Activated CD4-positive, alpha-beta memory T cell treated with anti-CD3 and anti-CD28 coated beads for 36 hours (primary cell): ENCODE results near the gene RUFY2. TPM values are rescaled to one million over a fixed set of nuclear protein-coding genes. Genes with fewer than 3 reads are reported as not detected.
"Not testable (repeated sequence)": the region's sequence is repeated elsewhere in the genome, so short reads cannot be mapped to it uniquely, and the experiment has no call there.

Experiments
- CTCF ChIA-PET: fragments of 350-600 bp; sonication (Branson Sonifier 250); formaldehyde crosslinking; loops from one replicate; lab custom pipeline; 2021; ENCODE audit warnings: antibody characterized with exemption, inconsistent platforms; lab: Charles Lee
- POLR2A ChIA-PET: fragments of 350-600 bp; sonication (Branson Sonifier 250); formaldehyde crosslinking; loops from one replicate; lab custom pipeline; 2021; ENCODE audit warnings: antibody characterized with exemption; lab: Charles Lee
- DNase-seq: peaks from one replicate; pipeline ENCODE4 v3.0.0-alpha.2; 2020
- H3K27ac Mint-ChIP-seq: one replicate; pipeline ENCODE4 v1.8.0; 2021; ENCODE audit warnings: mixed read lengths
- H3K27me3 Mint-ChIP-seq: one replicate; pipeline ENCODE4 v1.8.0; 2021; ENCODE audit warnings: mixed read lengths
- H3K36me3 Mint-ChIP-seq: one replicate; pipeline ENCODE4 v1.8.0; 2021; ENCODE audit warnings: mixed read lengths
- H3K4me1 Mint-ChIP-seq: one replicate; pipeline ENCODE4 v1.8.0; 2021; ENCODE audit warnings: low read depth, mixed read lengths
- H3K4me3 Mint-ChIP-seq: one replicate; pipeline ENCODE4 v1.8.0; 2021; ENCODE audit warnings: mild to moderate bottlenecking, mixed read lengths
- H3K9me3 Mint-ChIP-seq: one replicate; pipeline ENCODE4 v1.8.0; 2021; ENCODE audit warnings: mixed read lengths
- intact Hi-C: fragments of 100-400 bp; cut with micrococcal nuclease; formaldehyde crosslinking; loops from one replicate; pipeline ENCODE4 v1.15.1; 2023
- total RNA-seq, 2 experiments: library from RNA; stranded (reverse); gene quantifications; one replicate each; pipeline ENCODE4 v1.2.3, GENCODE V29; 2021

RUFY2 gene
- total RNA-seq: 1 to 10 TPM; 6.4 to 8.1 TPM

DNA sequence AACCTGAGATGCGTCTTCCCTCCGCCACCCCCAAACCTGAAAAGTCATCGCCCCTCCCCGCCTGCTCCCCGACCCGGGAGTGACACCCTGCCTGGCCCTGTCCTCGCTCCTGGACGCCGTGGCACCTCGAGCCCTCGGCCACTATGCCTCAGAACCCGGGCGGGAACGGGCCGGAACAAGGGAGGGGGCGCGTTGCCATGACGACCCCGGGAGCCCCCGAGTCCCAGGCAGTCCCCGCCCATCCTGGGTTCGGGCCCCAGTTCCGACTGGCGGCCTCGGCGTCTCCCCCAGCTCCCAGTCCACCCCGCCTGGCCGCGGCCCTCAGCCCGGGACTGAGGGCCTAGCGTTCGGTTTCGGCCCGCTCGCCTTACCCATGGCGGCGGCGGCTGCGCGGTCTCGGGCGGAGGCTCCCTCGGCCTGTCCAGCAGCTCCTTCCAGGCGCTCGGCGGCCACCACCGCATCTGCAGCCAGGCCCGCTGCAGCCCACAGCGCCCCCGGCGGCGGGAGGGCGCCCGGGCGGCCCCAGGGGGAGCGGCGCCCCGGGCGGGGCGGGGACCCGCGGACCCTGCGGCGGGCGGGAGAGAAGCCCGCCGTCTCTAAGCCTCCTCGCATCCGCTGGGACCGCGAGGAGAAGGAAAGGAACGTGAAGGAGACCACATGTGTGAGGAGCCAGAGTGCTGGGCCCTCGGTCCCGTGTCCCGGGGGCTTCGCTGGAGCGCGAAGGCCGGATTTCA is at the start of gene RUFY2:
RUFY2 (minus strand) TSS at position 463 of the 734 bp plus-strand sequence; CDS start at position 375, 88 bp downstream.
- no peaks in the 10 kb centered on the region for H3K36me3 Mint-ChIP-seq
- CTCF ChIA-PET: interaction anchor here (0.6 to 1.3 kb wide), 21 partner anchors 9 to 493 kb away, joined by 3 to 7 read pairs (median 3); partner anchors contain the start of gene PBLD
- no peaks in the 10 kb centered on the region for H3K27me3 Mint-ChIP-seq
- H3K9me3 Mint-ChIP-seq: no peaks in the 10 kb centered on the region
- POLR2A ChIA-PET: interaction anchor here (1.2 kb wide), 1 partner anchor 75 kb away, joined by 5 read pairs; the partner anchor contains the start of genes HNRNPH3 and PBLD
- peaks cover 13% of the 10 kb centered on the region for H3K4me1 Mint-ChIP-seq
- intact Hi-C loops: loop anchor here (5.0 kb wide), 1 partner anchor 75 kb away; the partner anchor contains the start of genes HNRNPH3 and PBLD
- peak within 1 kb of the TSS; percentile 85 for H3K4me3 Mint-ChIP-seq
- peak within 1 kb of the TSS; percentile 74 for H3K27ac Mint-ChIP-seq
- DNase-seq: peak; percentile 82

DNA sequence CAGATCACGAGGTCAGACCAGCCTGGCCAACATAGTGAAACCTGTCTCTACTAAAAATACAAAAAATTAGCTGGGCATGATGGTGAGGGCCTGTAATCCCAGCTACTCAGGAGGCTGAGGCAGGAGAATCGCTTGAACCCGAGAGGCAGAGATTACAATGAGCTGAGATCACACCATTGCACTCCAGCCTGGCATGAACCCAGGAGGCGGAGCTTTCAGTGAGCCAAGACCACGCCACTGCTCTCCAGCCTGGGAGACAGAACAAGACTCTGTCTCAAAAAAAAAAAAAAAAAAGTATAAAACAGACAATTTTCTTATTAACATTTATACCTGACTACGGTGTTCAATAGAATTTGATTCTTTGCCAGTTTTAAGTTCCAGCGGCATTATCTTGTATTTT is 42.6 kb upstream of the RUFY2 start:
- H3K4me1 Mint-ChIP-seq, H3K9me3 Mint-ChIP-seq, DNase-seq, H3K27ac Mint-ChIP-seq, POLR2A ChIA-PET, H3K4me3 Mint-ChIP-seq, H3K27me3 Mint-ChIP-seq, intact Hi-C loops: not testable (repeated sequence)
- CTCF ChIA-PET: interaction anchor here (1.0 kb wide), 1 partner anchor 14 kb away, joined by 4 read pairs; no protein-coding TSS in a partner anchor
- peaks cover 29% of the 10 kb centered on the region for H3K36me3 Mint-ChIP-seq

DNA sequence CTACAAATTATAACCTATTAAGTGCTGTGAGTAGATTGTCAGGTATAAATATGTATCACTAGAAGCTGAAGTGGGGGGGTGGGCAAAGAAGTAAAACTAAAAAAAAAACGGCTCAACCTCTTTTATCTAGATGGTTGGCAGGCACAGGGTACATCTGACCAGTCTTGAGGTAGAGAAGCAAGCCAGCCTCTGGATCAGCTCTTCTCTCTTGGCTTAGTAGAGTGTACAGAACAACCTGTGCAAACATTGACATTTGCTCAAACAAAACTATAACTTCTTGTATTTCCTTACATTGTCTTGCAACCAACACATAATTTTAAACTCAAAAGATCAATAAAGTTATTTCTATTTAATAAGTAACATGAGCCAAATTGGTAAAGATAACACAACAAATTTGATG is 39.1 kb upstream of the RUFY2 start:
- no peaks in the 10 kb centered on the region for H3K9me3 Mint-ChIP-seq
- ChIA-PET CTCF (no interaction called here), POLR2A (interaction anchor here (0.9 kb wide), 1 partner anchor 36 kb away, joined by 3 read pairs; no protein-coding TSS in a partner anchor)
- H3K27me3 Mint-ChIP-seq: no peaks in the 10 kb centered on the region
- H3K27ac Mint-ChIP-seq: no peak overlapping the region
- no peak for DNase-seq
- H3K36me3 Mint-ChIP-seq: peaks cover 29% of the 10 kb centered on the region
- H3K4me1 Mint-ChIP-seq: no peaks in the 10 kb centered on the region
- H3K4me3 Mint-ChIP-seq: no peak overlapping the region
- intact Hi-C loops: no loop called here

DNA sequence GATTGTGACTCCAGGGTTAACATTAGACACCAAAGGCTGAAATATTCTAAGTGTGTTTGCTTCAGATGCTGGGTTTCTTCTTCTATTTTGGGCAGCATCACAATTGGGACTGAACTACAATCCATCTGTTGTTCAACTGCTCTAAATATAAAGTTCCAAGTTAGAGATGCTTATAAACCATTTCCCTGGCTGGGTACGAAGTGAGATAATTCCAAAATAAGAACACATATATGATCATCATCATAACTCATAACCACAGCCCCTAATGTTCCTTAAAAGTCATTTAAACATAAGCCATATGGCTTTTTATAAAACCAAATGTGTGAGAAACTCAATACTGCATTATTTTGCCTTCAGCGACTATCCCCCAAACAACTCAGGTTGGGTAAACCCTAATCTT is 35.9 kb upstream of the RUFY2 start:
- no peak for DNase-seq
- Mint-ChIP-seq H3K4me3 (no peak overlapping the region), H3K27me3 (no peaks in the 10 kb centered on the region), H3K27ac (no peak overlapping the region), H3K9me3 (no peaks in the 10 kb centered on the region), H3K4me1 (no peaks in the 10 kb centered on the region), H3K36me3 (peaks cover 28% of the 10 kb centered on the region)
- ChIA-PET POLR2A (no interaction called here), CTCF (no interaction called here)
- intact Hi-C loops: no loop called here

DNA sequence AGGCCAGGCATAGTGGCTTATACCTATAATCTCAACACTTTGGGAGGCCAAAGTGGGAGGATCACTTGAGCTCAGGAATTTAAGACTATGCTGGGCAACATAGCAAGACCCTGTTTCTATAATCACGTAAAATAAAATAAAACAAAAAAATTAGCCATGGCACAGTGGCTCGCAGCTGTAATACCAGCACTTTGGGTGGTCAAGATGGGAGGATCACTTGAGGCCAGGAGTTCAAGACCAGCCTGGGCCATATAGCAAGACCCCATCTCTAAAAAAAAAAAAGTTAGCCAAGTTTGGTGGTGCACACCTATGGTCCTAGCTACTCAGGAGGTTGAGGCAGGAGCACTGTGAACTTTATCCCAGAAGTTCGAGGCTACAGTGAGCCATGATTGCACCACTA is 33.8 kb upstream of the RUFY2 start:
- intact Hi-C loops: no loop called here

DNA sequence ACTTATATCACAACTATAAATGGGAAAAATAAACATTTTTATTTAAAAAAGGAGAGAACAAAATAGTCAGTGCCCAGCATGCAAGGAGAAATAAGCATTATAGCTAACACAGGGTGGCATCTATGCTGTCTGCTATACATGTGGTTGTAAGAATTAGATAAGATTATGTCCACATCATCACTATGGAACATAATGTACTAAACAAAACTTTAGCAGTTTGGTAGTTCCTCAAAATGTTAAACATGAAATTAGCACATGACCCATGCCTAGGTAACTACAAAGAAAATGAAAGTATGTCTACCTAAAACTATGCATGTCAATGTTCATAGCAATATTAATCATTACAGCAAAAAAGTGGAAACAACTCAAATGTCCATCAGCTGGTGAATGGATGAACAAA is 28.7 kb upstream of the RUFY2 start:
- DNase-seq: no peak
- H3K27me3 Mint-ChIP-seq: no peaks in the 10 kb centered on the region
- intact Hi-C loops: no loop called here
- POLR2A ChIA-PET: no interaction called here
- CTCF ChIA-PET: no interaction called here
- H3K4me3 Mint-ChIP-seq: no peak overlapping the region
- H3K9me3 Mint-ChIP-seq: no peaks in the 10 kb centered on the region
- H3K36me3 Mint-ChIP-seq: peaks cover 25% of the 10 kb centered on the region
- no peak overlapping the region for H3K27ac Mint-ChIP-seq
- no peaks in the 10 kb centered on the region for H3K4me1 Mint-ChIP-seq

More for the DNA sequence above, 33.8 kb upstream of the RUFY2 start:
- ChIA-PET CTCF (no interaction called here), POLR2A (no interaction called here)
- Mint-ChIP-seq H3K27ac (no peak overlapping the region), H3K9me3 (no peaks in the 10 kb centered on the region), H3K27me3 (no peaks in the 10 kb centered on the region), H3K36me3 (peaks cover 33% of the 10 kb centered on the region), H3K4me3 (no peak overlapping the region), H3K4me1 (no peaks in the 10 kb centered on the region)
- no peak for DNase-seq

- intact Hi-C loops: no loop called here
- H3K4me1 Mint-ChIP-seq: no peaks in the 10 kb centered on the region
- no peak overlapping the region for H3K27ac Mint-ChIP-seq
- H3K9me3 Mint-ChIP-seq: no peaks in the 10 kb centered on the region
- no peak for DNase-seq
- H3K36me3 Mint-ChIP-seq: peaks cover 24% of the 10 kb centered on the region
- no peak overlapping the region for H3K4me3 Mint-ChIP-seq
- ChIA-PET CTCF (no interaction called here), POLR2A (no interaction called here)
- H3K27me3 Mint-ChIP-seq: no peaks in the 10 kb centered on the region
Measured at GRCh38 chr10:68434657-68435056, 27.6 kb upstream of the RUFY2 start.

DNA sequence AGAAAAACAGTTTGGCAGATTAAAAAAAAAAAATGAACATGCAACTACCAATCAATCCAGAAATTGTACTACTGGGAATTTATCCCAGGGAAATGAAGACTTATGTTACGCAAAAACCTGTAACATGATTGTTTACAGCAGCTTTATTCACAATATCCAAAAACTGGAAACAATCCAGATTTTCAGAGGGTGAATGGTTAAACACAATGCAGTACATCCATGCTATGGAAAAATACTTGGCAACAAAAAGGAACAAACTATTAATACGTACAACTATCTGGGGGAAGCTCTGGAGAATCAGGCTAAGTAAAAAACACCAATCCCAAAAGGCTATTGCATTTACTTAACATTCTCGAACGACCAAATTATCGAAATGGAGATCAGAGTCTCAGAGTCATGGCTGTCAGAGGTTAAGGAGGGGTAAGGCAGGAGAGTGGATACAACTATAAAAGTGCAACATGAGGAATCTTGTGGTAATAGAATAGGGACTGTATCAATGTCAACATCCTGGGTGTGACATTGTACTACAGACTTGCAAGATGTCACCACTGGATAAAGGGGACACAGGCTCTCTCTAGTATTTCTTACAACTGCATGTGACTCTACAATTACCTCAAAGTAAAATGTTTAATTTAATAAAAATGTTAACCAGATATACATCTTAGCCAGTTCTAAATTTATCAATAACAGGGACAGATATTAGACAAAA is 21.5 kb upstream of the RUFY2 start:
- no peak for DNase-seq
- no peaks in the 10 kb centered on the region for H3K9me3 Mint-ChIP-seq
- H3K27ac Mint-ChIP-seq: no peak overlapping the region
- peaks cover 10% of the 10 kb centered on the region for H3K4me1 Mint-ChIP-seq
- H3K27me3 Mint-ChIP-seq: no peaks in the 10 kb centered on the region
- H3K4me3 Mint-ChIP-seq: no peak overlapping the region
- POLR2A ChIA-PET: interaction anchor here (0.6 kb wide), 1 partner anchor 11 kb away, joined by 6 read pairs; no protein-coding TSS in a partner anchor
- H3K36me3 Mint-ChIP-seq: peaks cover 25% of the 10 kb centered on the region
- CTCF ChIA-PET: interaction anchor here (1.0 kb wide), 1 partner anchor 21 kb away, joined by 3 read pairs; the partner anchor contains the start of gene RUFY2
- intact Hi-C loops: no loop called here

- POLR2A ChIA-PET: no interaction called here
- H3K4me3 Mint-ChIP-seq: no peak overlapping the region
- peaks cover 40% of the 10 kb centered on the region for H3K36me3 Mint-ChIP-seq
- CTCF ChIA-PET: no interaction called here
- H3K27ac Mint-ChIP-seq: no peak overlapping the region
- no peaks in the 10 kb centered on the region for H3K9me3 Mint-ChIP-seq
- H3K27me3 Mint-ChIP-seq: no peaks in the 10 kb centered on the region
- intact Hi-C loops: no loop called here
- DNase-seq: no peak
- peaks cover 14% of the 10 kb centered on the region for H3K4me1 Mint-ChIP-seq
Measured at GRCh38 chr10:68424454-68425014, 17.5 kb upstream of the RUFY2 start.

- ChIA-PET CTCF (interaction anchor here (0.9 kb wide), 1 partner anchor 17 kb away, joined by 3 read pairs; the partner anchor contains the start of gene RUFY2), POLR2A (no interaction called here)
- Mint-ChIP-seq H3K4me1 (peaks cover 14% of the 10 kb centered on the region), H3K27ac (no peak overlapping the region), H3K36me3 (peaks cover 44% of the 10 kb centered on the region), H3K4me3 (no peak overlapping the region), H3K27me3 (no peaks in the 10 kb centered on the region), H3K9me3 (no peaks in the 10 kb centered on the region)
- intact Hi-C loops: no loop called here
- DNase-seq: peak; percentile 34
Measured at GRCh38 chr10:68423522-68423921, 16.4 kb upstream of the RUFY2 start.

GRCh38 chr10:68419376-68419775 is 12.3 kb upstream of the RUFY2 start:
- CTCF ChIA-PET: no interaction called here
- intact Hi-C loops: no loop called here
- POLR2A ChIA-PET: no interaction called here
- Mint-ChIP-seq H3K27ac (no peak overlapping the region), H3K36me3 (peaks cover 45% of the 10 kb centered on the region), H3K4me1 (peaks cover 11% of the 10 kb centered on the region), H3K4me3 (no peak overlapping the region), H3K27me3 (no peaks in the 10 kb centered on the region), H3K9me3 (no peaks in the 10 kb centered on the region)
- DNase-seq: no peak
